SU-DHL-6 (cell line): Measurements from ENCODE around the gene SP110.

Source experiments
- H2AFZ ChIP-seq: fragments of 200-600 bp; sonication (generic); 2 replicates; pipeline ENCODE4 v1.6.1; 2014; ENCODE audit warnings: low read depth, mild to moderate bottlenecking, moderate library complexity, mixed read lengths, antibody characterized with exemption, low read length; ENCODE audit not compliant: severe bottlenecking
- H3F3A ChIP-seq: fragments of 200-600 bp; shearing (Covaris generic); 2 replicates; pipeline ENCODE4 v1.6.0; 2016; ENCODE audit warnings: antibody characterized with exemption, mild to moderate bottlenecking; ENCODE audit not compliant: insufficient read depth
- H3K27ac ChIP-seq: fragments of 200-600 bp; sonication (generic); 2 replicates; pipeline ENCODE4 v1.5.1; 2016; ENCODE audit warnings: low read depth, mild to moderate bottlenecking, low read length, moderate library complexity, mixed read lengths
- H3K27me3 ChIP-seq: fragments of 200-600 bp; sonication (generic), shearing (Covaris generic); 2 replicates; pipeline ENCODE4 v1.6.0; 2014; ENCODE audit warnings: mild to moderate bottlenecking, low read length
- H3K36me3 ChIP-seq: fragments of 200-600 bp; sonication (generic); 2 replicates; pipeline ENCODE4 v1.6.1; 2014; ENCODE audit warnings: mild to moderate bottlenecking, low read length, mixed read lengths
- H3K4me2 ChIP-seq: fragments of 300-600, 200-600 bp; shearing (Covaris generic), sonication (generic); 2 replicates; pipeline ENCODE4 v1.6.0; 2014; ENCODE audit warnings: low read length, low read depth, mild to moderate bottlenecking; ENCODE audit not compliant: poor library complexity, severe bottlenecking
- H3K4me3 ChIP-seq: fragments of 200-600 bp; sonication (generic); 2 replicates; pipeline ENCODE4 v1.5.1; 2014; ENCODE audit warnings: antibody characterized with exemption, low read length, mild to moderate bottlenecking, mixed read lengths; ENCODE audit not compliant: insufficient read depth, poor library complexity, severe bottlenecking
- H3K79me2 ChIP-seq: fragments of 200-600 bp; sonication (generic); 2 replicates; pipeline ENCODE4 v1.6.1; 2014; ENCODE audit warnings: mild to moderate bottlenecking, low read length, moderate library complexity; ENCODE audit not compliant: insufficient read depth
- H3K9ac ChIP-seq: fragments of 200-600 bp; sonication (generic); 2 replicates; pipeline ENCODE4 v1.7.0; 2014; ENCODE audit warnings: mild to moderate bottlenecking, low read length
- H3K9me2 ChIP-seq: fragments of 200-600 bp; sonication (generic); replicated peaks from 2 replicates; pipeline ENCODE4 v1.6.1; 2014; ENCODE audit warnings: low read length; ENCODE audit not compliant: insufficient read depth
- H3K9me3 ChIP-seq: fragments of 200-600 bp; sonication (generic); 2 replicates; pipeline ENCODE4 v1.6.1; 2014; ENCODE audit warnings: low read length, mixed read lengths; ENCODE audit not compliant: insufficient read depth
- H4K20me1 ChIP-seq: fragments of 200-600 bp; sonication (generic); 2 replicates; pipeline ENCODE4 v1.6.1; 2014; ENCODE audit warnings: low read depth, mild to moderate bottlenecking, antibody characterized with exemption, low read length, moderate library complexity, mixed read lengths
- EZH2phosphoT487 ChIP-seq: fragments of 200-600 bp; sonication (generic), shearing (Covaris generic); conservative IDR thresholded peaks from 2 replicates; pipeline ENCODE4 v1.6.1; 2018; ENCODE audit warnings: mild to moderate bottlenecking, antibody characterized with exemption, low read length, moderate library complexity, mixed read lengths
- TF ChIP-seq, protein P1 (sequence below): fragments of 200-600 bp; sonication (generic); IDR thresholded peaks from one replicate; pipeline ENCODE4 v1.5.1; 2017; ENCODE audit warnings: antibody characterized with exemption, mild to moderate bottlenecking, low read length, moderate library complexity; ENCODE audit not compliant: insufficient read depth, poor library complexity, severe bottlenecking

SP110 gene

DNA sequence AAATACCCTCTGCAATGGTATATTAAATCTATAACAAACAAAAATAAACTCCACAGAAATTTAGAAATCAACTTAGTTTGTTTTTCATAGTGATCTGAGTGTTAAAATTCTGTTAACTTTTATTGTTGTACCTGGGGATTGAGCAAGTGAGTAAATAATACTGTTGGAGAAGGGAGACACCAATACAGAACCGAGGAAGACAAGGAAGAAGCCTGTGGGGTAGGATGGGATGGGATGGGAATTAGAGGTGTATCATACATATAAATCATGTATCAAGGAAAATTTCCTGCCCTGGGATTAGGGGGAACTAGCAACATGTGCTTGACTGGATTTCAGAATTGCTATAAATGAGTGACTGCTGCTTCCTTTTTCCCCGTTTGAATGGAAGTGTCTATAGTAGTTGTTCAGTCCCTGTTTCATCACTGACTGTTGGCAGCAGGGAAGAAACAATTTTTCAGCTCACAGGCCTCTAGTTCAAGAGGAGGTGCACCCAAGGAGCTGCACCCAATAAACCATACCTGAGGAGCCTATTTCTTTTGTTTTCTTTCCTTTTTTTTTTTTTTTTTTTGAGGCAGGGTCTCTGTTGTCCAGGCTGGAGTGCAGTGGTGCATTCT lies 53.1 kb downstream of the SP110 start:
- H3K4me3 ChIP-seq = no peak overlapping the region
- H4K20me1 ChIP-seq = no peaks in the 10 kb centered on the region
- no peaks in the 10 kb centered on the region for H3K27me3 ChIP-seq
- H3K4me2 ChIP-seq = no peak overlapping the region
- TF ChIP-seq, protein P1, sequence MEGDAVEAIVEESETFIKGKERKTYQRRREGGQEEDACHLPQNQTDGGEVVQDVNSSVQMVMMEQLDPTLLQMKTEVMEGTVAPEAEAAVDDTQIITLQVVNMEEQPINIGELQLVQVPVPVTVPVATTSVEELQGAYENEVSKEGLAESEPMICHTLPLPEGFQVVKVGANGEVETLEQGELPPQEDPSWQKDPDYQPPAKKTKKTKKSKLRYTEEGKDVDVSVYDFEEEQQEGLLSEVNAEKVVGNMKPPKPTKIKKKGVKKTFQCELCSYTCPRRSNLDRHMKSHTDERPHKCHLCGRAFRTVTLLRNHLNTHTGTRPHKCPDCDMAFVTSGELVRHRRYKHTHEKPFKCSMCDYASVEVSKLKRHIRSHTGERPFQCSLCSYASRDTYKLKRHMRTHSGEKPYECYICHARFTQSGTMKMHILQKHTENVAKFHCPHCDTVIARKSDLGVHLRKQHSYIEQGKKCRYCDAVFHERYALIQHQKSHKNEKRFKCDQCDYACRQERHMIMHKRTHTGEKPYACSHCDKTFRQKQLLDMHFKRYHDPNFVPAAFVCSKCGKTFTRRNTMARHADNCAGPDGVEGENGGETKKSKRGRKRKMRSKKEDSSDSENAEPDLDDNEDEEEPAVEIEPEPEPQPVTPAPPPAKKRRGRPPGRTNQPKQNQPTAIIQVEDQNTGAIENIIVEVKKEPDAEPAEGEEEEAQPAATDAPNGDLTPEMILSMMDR = no peak
- TF ChIP-seq EZH2phosphoT487 = no peak
- no peak overlapping the region for H3K9ac ChIP-seq
- no peaks in the 10 kb centered on the region for H3K9me3 ChIP-seq
- no peaks in the 10 kb centered on the region for H3K9me2 ChIP-seq
- no peak overlapping the region for H2AFZ ChIP-seq
- H3K36me3 ChIP-seq = peaks cover 12% of the 10 kb centered on the region; the same call in 1 of the 2 replicates
- no peak overlapping the region for H3K27ac ChIP-seq
- H3F3A ChIP-seq = peaks cover 6% of the 10 kb centered on the region; the same call in 1 of the 2 replicates
- H3K79me2 ChIP-seq = no peaks in the 10 kb centered on the region

DNA sequence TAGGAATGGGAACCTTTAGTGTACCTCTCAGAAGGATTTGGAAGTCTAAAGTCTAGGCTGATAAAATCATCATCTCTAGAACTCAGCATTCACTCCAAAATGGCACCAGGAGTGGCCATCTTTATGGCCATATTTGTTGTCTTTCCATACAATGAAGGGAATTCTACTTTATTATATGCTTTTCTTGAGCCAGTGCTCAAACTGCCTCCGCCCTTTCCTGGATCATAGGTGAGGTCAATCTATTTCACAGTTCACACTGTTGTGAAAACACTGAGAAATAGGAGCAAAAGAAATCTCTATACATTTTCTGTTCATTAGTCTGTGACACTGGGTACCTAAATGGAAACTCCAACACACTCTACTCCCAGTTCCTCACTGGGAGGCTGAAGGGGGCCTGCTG lies 55.6 kb downstream of the SP110 start:
- Histone ChIP-seq H3K4me2 (no peak overlapping the region), H3K27ac (no peak overlapping the region), H3K79me2 (no peaks in the 10 kb centered on the region), H3K9ac (no peak overlapping the region), H3K9me2 (no peaks in the 10 kb centered on the region), H3K4me3 (no peak overlapping the region), H3K27me3 (no peaks in the 10 kb centered on the region), H2AFZ (no peak overlapping the region), H4K20me1 (no peaks in the 10 kb centered on the region), H3K9me3 (no peaks in the 10 kb centered on the region), H3F3A (peaks cover 6% of the 10 kb centered on the region; the same call in 1 of the 2 replicates), H3K36me3 (peaks cover 12% of the 10 kb centered on the region; the same call in 1 of the 2 replicates)
- TF ChIP-seq, protein P1 = no peak
- no peak for TF ChIP-seq EZH2phosphoT487

DNA sequence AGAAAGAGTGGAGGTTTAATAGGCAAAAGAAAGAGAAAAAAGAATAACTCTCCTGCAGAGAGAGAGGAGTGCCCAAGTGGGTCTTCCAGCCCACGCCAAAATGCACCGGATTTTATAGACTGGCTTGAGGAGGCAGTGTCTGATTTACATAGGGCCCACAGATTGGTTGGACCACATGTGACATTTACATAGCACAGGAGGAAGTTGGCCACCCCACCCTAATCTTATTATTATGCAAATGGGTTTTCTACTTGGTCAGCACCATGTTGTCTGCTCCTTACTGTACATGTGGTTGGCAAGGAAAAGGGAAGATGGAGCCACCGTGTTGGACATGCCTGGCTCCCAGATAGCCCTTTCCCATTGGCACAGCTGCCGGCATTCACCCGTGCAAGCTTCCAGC lies 56.8 kb downstream of the SP110 start:
- H3K4me3 ChIP-seq = no peak overlapping the region
- H3K27ac ChIP-seq = no peak overlapping the region
- H3K27me3 ChIP-seq = no peaks in the 10 kb centered on the region
- no peaks in the 10 kb centered on the region for H4K20me1 ChIP-seq
- H2AFZ ChIP-seq = no peak overlapping the region
- H3F3A ChIP-seq = peaks cover 6% of the 10 kb centered on the region; the same call in 1 of the 2 replicates
- H3K9ac ChIP-seq = no peak overlapping the region
- H3K79me2 ChIP-seq = no peaks in the 10 kb centered on the region
- TF ChIP-seq, protein P1 = no peak
- TF ChIP-seq EZH2phosphoT487 = no peak
- peaks cover 9% of the 10 kb centered on the region; the same call in 1 of the 2 replicates for H3K36me3 ChIP-seq
- H3K4me2 ChIP-seq = no peak overlapping the region
- no peaks in the 10 kb centered on the region for H3K9me3 ChIP-seq
- H3K9me2 ChIP-seq = no peaks in the 10 kb centered on the region
